Measurements from ENCODE around the gene MTPN. TPM values are rescaled to one million over a fixed set of nuclear protein-coding genes. Genes with fewer than 3 reads are reported as not detected.

Gene MTPN
- total and polyA plus RNA-seq, 10 of the 15 experiments (the other 5 are each of a cell fraction or from before 2014, with no cell fraction given) = 38.7 to 146 (median 85.4) TPM

DNA sequence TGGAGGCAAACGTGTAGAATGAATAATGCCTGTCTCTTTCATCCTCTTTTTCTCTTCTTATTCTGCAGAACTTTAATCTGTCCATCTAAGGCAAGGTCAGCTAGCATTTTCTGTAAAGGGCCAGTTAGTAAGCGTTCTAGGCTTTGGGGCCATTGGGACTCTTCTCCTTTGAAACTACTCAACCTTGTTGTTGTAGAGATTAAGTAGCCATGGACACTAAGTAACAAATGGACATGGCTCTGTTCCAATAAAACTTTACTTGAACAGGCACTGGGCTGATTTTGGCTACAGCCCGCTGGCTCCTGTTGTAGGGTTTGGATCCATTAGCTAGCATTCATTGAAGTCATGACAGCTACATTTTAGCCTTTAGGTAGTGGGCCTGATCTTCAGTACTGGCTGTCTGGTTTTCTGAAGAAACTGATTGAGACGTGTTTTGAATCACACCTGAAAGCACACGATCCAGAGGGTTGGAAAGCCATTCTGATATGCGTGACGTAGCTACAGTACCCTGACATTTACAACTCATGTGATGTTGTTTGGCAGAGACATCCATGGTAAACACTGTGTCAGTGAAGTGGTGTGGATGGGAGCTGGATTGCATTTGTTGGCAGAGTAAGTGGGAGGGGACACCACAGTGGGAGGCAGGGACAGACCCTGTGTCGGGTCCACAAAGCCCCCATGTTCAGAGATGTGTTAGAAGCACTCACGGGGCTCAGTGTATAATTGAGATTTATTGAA, 92.5 kb downstream of the MTPN start:
- TF ChIP-seq, protein P1, sequence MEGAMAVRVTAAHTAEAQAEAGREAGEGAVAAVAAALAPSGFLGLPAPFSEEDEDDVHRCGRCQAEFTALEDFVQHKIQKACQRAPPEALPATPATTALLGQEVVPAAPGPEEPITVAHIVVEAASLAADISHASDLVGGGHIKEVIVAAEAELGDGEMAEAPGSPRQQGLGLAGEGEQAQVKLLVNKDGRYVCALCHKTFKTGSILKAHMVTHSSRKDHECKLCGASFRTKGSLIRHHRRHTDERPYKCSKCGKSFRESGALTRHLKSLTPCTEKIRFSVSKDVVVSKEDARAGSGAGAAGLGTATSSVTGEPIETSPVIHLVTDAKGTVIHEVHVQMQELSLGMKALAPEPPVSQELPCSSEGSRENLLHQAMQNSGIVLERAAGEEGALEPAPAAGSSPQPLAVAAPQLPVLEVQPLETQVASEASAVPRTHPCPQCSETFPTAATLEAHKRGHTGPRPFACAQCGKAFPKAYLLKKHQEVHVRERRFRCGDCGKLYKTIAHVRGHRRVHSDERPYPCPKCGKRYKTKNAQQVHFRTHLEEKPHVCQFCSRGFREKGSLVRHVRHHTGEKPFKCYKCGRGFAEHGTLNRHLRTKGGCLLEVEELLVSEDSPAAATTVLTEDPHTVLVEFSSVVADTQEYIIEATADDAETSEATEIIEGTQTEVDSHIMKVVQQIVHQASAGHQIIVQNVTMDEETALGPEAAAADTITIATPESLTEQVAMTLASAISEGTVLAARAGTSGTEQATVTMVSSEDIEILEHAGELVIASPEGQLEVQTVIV (IDR thresholded peaks at IDR 0.05; ENCODE audit: borderline replicate concordance, partially characterized antibody) = no peak
- no peak for TF ChIP-seq SPI1 (IDR thresholded peaks at IDR 0.05; ENCODE audit: borderline replicate concordance, insufficient read depth, low read depth, low read length)
- TF ChIP-seq, protein P2, sequence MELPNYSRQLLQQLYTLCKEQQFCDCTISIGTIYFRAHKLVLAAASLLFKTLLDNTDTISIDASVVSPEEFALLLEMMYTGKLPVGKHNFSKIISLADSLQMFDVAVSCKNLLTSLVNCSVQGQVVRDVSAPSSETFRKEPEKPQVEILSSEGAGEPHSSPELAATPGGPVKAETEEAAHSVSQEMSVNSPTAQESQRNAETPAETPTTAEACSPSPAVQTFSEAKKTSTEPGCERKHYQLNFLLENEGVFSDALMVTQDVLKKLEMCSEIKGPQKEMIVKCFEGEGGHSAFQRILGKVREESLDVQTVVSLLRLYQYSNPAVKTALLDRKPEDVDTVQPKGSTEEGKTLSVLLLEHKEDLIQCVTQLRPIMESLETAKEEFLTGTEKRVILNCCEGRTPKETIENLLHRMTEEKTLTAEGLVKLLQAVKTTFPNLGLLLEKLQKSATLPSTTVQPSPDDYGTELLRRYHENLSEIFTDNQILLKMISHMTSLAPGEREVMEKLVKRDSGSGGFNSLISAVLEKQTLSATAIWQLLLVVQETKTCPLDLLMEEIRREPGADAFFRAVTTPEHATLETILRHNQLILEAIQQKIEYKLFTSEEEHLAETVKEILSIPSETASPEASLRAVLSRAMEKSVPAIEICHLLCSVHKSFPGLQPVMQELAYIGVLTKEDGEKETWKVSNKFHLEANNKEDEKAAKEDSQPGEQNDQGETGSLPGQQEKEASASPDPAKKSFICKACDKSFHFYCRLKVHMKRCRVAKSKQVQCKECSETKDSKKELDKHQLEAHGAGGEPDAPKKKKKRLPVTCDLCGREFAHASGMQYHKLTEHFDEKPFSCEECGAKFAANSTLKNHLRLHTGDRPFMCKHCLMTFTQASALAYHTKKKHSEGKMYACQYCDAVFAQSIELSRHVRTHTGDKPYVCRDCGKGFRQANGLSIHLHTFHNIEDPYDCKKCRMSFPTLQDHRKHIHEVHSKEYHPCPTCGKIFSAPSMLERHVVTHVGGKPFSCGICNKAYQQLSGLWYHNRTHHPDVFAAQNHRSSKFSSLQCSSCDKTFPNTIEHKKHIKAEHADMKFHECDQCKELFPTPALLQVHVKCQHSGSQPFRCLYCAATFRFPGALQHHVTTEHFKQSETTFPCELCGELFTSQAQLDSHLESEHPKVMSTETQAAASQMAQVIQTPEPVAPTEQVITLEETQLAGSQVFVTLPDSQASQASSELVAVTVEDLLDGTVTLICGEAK (IDR thresholded peaks at IDR 0.05; ENCODE audit: borderline replicate concordance) = no peak
- TF ChIP-seq, protein P3, sequence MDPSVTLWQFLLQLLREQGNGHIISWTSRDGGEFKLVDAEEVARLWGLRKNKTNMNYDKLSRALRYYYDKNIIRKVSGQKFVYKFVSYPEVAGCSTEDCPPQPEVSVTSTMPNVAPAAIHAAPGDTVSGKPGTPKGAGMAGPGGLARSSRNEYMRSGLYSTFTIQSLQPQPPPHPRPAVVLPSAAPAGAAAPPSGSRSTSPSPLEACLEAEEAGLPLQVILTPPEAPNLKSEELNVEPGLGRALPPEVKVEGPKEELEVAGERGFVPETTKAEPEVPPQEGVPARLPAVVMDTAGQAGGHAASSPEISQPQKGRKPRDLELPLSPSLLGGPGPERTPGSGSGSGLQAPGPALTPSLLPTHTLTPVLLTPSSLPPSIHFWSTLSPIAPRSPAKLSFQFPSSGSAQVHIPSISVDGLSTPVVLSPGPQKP (IDR thresholded peaks at IDR 0.05; ENCODE audit: low read depth, low read length) = no peak
- TF ChIP-seq MEF2B (IDR thresholded peaks at IDR 0.05; ENCODE audit: partially characterized antibody, poor library complexity, severe bottlenecking) = no peak
- TF ChIP-seq SIX5 (IDR thresholded peaks at IDR 0.05; ENCODE audit: low read depth, low read length, severe bottlenecking) = no peak
- TF ChIP-seq ETV6 (conservative IDR thresholded peaks at IDR 0.05 in 1 of 2, IDR thresholded peaks at IDR 0.05 in 1 of 2; ENCODE audit: borderline replicate concordance in 1 of 2, low read depth in 1 of 2) = no peak
- TF ChIP-seq SMC3 (IDR thresholded peaks at IDR 0.05; ENCODE audit: borderline replicate concordance, low read length) = no peak
- TF ChIP-seq ZNF217 (IDR thresholded peaks at IDR 0.05) = no peak
- TF ChIP-seq, protein P4, sequence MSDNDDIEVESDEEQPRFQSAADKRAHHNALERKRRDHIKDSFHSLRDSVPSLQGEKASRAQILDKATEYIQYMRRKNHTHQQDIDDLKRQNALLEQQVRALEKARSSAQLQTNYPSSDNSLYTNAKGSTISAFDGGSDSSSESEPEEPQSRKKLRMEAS (IDR thresholded peaks at IDR 0.05; ENCODE audit: low read depth, low read length) = no peak
- ChIA-PET CTCF (no interaction called here), RAD21 (ENCODE audit: unreplicated experiment) (no interaction called here), SMC1A (ENCODE audit: uncharacterized antibody, unreplicated experiment) (no interaction called here), POLR2A (no interaction called here)
- Histone ChIP-seq H2AFZ (ENCODE audit: control insufficient read depth, low read depth, low read length) (no peak overlapping the region), H3K4me1 (ENCODE audit: control insufficient read depth, insufficient read depth, low read length) (no peaks in the 10 kb centered on the region), H3K27me3 (replicated peaks in 1 of 2; ENCODE audit: control insufficient read depth in 2 of 2, insufficient read depth in 2 of 2, low read length in 1 of 2) (no peaks in the 10 kb centered on the region), H3K27ac (ENCODE audit: control insufficient read depth, insufficient read depth) (no peak overlapping the region), H3K79me2 (ENCODE audit: control insufficient read depth, insufficient read depth, low read length) (no peaks in the 10 kb centered on the region), H3K9ac (ENCODE audit: control insufficient read depth, insufficient read depth, low read length) (no peak overlapping the region), H3K9me3 (replicated peaks; ENCODE audit: control insufficient read depth, insufficient read depth, low read length) (no peaks in the 10 kb centered on the region), H3K4me3 (no peak overlapping the region), H3K4me2 (ENCODE audit: control insufficient read depth, insufficient read depth) (no peak overlapping the region), H3K36me3 (ENCODE audit: control insufficient read depth in 2 of 2, insufficient read depth in 2 of 2, low read length in 1 of 2) (no peaks in the 10 kb centered on the region), H4K20me1 (ENCODE audit: control insufficient read depth, insufficient read depth) (no peaks in the 10 kb centered on the region)
- FAIRE-seq (no peak), DNase-seq (ENCODE audit: low read depth, low spot score) (no peak), ATAC-seq (no peak)
- 49% methylated on average over 9 of the region's 9 CpGs for WGBS (ENCODE audit: insufficient coverage, insufficient replicate concordance, low lambda C conversion rate, missing lambda C conversion rate)
- intact Hi-C loops (cut with micrococcal nuclease; ENCODE audit: unreplicated experiment) (no loop called here), in situ Hi-C loops (cut with MboI) (no loop called here)
- no TSS peak for BruUV-seq (replicated peaks)

Measured in GM12878 (cell line).